Measurements from ENCODE around the gene UBE2S.
"Not testable (repeated sequence)": the region's sequence is repeated elsewhere in the genome, so short reads cannot be mapped to it uniquely, and the experiment has no call there.

UBE2S gene

GRCh38 chr19:55405638-55406037, 1.9 kb downstream of the UBE2S start:
- DNase-seq: no peak

DNA sequence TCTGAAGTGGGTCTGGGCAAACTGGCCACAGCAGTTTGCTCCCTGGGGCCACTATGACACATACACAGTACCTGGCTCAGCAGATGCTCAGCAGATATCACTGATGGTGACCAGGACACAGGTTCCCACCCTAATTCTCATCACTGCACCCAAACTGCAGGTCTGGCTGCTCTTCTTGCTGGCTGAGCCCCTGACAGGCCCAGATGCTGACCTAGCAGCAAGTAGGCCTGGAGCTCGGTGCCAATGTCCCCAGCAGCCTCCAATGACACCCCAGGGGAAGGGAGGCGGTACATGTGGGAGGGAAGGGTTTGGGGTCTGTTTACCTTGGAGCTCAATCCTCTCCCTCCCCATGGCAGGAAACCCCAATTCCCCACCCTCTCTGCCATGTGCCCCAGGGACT, 5.1 kb downstream of the UBE2S start:
- DNase-seq: no peak

DNA sequence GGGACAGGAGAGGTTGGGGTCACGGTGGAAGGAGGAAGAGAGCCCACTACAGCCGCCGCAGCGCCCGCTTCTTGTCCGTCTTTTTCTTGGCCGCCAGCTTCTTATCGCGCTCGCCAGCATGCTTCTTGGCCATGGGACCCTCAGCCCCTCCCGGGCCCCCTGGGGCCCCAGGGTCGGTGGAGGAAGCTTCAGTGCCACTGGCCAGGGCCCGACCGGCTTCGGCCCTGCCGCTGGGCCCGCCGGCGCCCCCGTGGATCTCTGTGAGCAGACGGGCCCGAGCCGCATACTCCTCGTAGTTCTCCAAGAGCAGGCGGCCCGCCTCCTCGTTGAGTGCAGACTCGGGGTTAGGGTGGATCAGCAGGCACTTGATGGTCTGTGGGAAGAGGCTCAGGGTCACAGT, 6.2 kb downstream of the UBE2S start:
- DNase-seq: not testable (repeated sequence)

GRCh38 chr19:55400281-55401087, 7.1 kb downstream of the UBE2S start:
- no peak for DNase-seq

DNA sequence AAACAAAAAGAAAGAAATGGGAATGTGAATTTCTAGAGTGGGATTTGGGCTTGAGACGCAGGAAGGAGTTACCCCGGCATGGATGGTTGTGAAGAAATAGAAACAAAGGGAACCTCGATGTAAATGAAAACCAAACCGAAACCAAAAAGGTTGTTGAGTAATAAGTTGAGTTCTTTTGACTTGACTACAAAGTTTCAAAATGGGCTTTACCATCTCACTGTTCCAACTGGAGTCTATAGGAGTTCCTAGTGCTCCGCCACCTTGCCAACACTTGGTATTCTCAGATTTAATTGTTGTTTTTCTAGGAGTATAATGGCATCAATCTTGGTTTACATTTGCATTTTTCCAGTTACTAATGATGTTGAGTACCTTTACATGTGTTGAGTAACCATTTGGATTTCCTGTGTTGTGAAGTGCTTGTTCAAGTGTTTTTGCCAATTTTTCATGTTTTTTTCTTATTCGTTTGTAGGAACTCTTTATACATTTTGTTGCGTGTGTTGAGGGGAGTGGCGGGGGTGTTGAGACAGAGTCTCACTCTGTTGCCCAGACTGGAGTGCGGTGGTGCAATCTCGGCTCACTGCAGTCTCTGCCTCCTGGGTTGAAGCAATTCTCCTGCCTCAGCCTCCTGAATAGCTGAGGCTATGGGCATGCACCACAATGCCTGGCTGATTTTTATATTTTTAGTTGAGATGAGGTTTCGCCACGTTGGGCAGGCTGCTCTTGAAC, 9.2 kb downstream of the UBE2S start:
- peak; percentile 42 to 68 for DNase-seq

- no peak for DNase-seq
Measured at GRCh38 chr19:55392820-55393761, 14.5 kb downstream of the UBE2S start.

DNA sequence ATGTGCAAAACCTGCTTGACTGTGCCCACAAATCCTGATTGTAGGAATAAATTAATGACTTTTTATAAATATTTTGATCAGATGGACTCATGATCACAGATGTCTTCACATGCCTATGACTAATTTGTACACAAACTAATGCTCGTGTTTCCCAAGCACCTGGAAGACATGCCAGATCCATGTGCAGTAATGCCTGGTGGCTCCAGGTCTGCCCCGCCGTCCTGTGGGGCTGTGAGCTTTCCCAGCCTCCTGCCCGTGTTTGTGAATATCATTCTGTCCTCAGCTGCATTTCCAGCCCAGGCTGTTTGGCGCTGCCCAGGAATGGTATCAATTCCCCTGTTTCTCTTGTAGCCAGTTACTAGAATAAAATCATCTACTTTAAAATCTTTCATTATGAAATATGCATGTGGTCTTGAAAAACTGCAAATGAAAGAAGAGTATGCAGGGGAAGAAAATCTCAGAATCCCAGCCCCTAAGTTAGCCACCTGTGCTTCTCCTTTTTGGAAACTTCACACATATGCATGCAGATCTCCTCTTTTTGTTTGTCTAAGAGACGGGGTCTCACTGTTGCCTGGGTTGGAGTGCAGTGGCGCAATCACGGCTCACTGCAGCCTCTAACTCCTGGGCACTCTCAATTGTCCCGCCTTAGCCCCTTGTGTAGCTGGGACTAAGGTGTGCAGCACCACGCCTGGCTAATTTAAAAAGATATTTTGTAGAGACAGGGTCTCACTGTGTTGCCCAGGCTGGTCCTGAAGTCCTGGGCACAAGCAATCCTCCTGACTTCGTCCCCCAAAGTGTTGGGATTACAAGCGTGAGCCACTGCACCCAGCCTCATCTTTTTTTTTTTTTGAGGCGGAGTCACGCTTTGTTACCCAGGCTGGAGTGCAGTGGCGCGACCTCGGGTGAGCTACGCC, 15.6 kb downstream of the UBE2S start:
- no peak for DNase-seq

- DNase-seq: no peak
Measured at GRCh38 chr19:55391191-55391670, 16.4 kb downstream of the UBE2S start.

GRCh38 chr19:55390461-55390880, 17.1 kb downstream of the UBE2S start:
- no peak for DNase-seq

- DNase-seq: no peak
Measured at GRCh38 chr19:55389386-55390317, 17.9 kb downstream of the UBE2S start.

DNA sequence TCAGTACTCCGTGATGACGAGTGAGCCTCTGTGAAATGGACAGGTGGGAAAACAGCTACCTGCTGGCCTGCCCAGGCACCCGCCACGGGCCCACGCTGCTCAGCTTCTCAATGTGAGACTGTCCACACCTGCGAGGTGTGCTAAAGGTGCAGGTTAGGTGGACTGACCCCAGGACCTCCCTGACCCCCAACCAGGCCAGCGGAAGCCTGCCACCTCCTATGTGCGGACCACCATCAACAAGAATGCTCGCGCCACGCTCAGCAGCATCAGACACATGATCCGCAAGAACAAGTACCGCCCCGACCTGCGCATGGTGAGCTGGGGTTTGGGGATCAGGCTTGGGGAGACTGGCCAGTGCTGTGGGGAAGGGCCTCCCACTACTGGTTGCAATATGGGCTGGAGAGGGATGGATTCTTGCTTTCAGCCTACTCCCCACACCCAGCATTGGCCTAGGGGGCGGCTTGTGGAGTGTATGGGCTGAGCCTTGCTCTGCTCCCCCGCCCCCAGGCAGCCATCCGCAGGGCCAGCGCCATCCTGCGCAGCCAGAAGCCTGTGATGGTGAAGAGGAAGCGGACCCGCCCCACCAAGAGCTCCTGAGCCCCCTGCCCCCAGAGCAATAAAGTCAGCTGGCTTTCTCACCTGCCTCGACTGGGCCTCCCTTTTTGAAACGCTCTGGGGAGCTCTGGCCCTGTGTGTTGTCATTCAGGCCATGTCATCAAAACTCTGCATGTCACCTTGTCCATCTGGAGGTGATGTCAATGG, 19.7 kb downstream of the UBE2S start:
- no peak for DNase-seq

DNA sequence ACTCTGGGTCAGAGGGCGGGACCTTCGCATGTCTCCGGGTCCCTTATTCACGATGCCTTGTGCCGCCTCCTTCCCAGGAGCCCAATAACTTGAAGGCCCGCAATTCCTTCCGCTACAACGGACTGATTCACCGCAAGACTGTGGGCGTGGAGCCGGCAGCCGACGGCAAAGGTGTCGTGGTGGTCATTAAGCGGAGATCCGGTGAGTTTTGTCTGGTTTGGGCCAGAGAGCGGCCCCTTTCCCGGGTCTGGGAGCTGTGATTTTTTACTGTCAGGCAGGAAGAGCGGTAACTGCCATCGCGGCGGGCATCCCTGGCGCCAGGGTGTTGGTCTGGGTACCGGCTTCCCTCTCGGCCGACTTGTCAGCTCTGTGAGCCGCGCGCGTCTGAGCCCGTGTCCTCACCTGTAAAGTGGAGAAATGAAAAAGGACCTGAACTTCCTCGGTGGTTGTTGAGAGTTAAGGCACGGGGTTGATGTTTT, 21.1 kb downstream of the UBE2S start:
- no peak for DNase-seq

DNA sequence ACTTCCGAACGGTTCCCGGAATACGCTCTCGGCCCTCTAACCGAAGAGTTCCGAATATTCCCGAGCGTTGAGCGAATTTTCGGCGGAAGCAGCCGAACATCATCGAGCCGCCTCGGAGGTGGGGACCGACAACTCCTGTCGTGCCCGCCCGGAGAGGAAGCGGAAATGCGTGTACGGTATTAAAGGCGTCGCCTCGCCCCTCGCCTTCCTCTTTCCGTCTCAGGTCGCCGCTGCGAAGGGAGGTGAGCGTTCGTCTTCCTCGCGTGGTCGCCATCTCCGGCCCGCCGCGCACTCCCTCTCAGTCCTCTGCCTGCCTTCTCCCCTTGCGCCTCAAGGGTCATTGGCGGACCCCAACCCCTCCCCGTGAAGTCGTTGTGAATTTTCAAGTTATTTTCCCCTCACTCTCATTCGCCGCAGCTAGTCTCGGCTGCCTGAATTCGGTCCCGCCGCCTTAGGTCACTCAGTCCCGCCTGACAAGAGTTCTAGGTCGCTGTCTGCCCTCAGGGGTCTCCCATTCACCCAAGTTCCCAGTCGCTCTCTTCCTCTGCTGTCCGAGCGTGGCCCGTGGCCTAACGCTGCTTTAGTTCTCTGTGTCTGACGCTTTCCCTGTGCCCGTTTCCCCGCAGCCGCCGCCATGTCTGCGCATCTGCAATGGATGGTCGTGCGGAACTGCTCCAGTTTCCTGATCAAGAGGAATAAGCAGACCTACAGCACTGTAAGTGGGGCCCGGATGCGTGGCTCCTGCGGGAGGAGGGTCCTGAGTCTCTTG, 21.7 kb downstream of the UBE2S start, which contains the start of gene RPL28:
TSS of gene RPL28 (plus strand) at position 209 of the 769 bp plus-strand sequence. CDS start at position 635, 426 bp downstream.
- DNase-seq: peak; percentile 99 to 100

DNA sequence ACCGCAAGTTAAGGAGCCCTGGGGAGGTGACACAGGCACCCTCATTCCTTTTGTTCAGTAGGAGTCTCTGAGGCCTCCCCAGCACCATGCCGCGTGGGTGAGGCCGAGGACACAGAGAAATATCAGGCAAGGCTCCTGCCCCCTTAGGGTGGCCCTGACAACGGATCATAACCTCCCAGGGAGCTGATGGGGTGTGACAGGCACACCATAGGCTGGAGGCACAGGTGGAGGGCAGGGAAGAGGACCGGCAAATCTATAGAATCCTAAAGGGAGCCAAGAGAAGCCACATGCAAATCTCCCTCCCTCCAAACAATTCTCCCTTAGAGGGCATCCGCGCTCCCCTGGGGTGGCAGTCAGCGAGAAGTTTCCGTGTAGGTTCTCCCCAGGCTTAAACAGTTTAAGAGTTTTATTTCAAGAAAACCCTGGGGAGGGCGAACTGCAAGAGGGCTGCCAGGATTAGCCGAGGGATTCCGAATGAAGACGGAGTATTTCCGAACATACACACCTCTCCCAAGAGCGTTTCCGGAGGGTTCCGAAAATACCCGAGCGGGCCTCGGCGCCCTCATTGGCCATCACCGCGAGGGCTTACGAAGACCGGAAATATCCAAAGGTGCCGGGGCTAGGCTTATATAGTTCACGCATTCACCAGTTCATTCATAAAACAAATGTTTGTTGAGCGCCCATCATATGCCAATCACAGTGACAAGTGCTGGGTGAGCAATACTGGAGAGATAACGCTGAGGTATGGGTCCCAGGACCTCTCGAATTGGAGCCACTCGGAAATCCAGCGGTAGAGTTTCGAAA, 22.5 kb downstream of the UBE2S start:
- peak; percentile 97 to 98 for DNase-seq

DNA sequence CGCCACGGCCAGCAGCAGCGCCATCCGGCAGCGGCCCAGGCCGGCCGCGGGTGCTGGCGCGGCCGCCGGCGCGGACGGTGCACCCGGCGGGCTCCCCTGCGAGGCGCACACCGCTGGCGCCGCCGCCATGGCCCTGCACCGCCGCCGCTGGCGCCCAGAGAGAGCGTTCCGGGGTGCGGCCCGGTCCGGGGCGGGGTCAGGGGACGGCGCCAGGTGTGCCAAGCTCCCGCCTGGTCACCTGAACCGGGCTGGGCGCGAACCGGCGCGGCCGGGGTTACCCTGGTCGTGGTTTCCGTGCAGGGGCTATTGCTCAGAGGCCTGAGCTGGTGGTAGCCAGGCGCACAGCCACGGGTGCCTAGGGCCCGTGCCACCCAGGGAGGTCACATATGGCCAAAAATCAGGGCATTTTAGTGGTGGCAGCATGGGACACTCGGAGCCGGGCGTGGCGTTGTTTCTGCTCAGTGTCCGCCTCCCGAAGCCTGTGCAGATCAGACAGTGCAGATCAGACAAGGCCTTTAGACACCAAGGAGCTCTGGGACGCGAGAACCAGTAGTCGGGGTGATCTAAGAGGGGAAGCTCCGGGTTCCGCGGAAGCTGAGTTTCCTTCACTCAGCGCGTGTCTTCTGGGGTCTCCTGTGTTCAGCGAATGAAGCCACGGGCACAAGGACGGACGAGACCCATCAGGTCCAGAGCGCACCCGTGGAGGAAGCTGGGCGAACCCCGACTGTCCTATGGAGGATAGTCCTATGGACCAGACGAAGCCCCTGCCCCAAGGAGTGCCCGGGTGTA, 23.3 kb downstream of the UBE2S start, which contains the start of gene TMEM238:
TSS of gene TMEM238 (minus strand) at position 162 of the 789 bp plus-strand sequence. CDS start at position 129, 33 bp downstream.
- DNase-seq: peak; percentile 29 to 42

All from inflammatory macrophage (primary cell).